HepG2 (cell line): ENCODE measurements around the gene PHTF1. TPM values are rescaled to one million over a fixed set of nuclear protein-coding genes. Genes with fewer than 3 reads are reported as not detected.
A peak's percentile ranks its signal among the peaks of the same experiment; 100 is the strongest.

Source experiments
- ADNP ChIP-seq: sonication (generic); formaldehyde crosslinking; IDR thresholded peaks from 2 replicates; pipeline ENCODE4 v1.4.0; 2020; ENCODE audit warnings: missing genetic modification reagents
- ARID2 ChIP-seq: sonication (generic); formaldehyde crosslinking; IDR thresholded peaks from 2 replicates; pipeline ENCODE4 v1.8.1; 2022; ENCODE audit warnings: mild to moderate bottlenecking, missing genetic modification reagents, borderline replicate concordance
- FOSL2 ChIP-seq: sonication (generic); formaldehyde crosslinking; IDR thresholded peaks from 2 replicates; pipeline ENCODE4 v1.4.0; 2020; ENCODE audit warnings: missing genetic modification reagents
- HMGA1 ChIP-seq: sonication (generic); formaldehyde crosslinking; conservative IDR thresholded peaks from 2 replicates; pipeline ENCODE4 v1.4.0; 2020; ENCODE audit warnings: missing genetic modification reagents
- KAT8 ChIP-seq: IDR thresholded peaks from 2 replicates; pipeline ENCODE4 v1.6.1; 2016; ENCODE audit warnings: missing genetic modification reagents, missing compliant biosample characterization
- KDM5B ChIP-seq: sonication (generic); formaldehyde crosslinking; IDR thresholded peaks from 2 replicates; pipeline ENCODE4 v1.4.0; 2020; ENCODE audit warnings: missing genetic modification reagents, mild to moderate bottlenecking, borderline replicate concordance
- POLR2G ChIP-seq: fragments of 200-400 bp; formaldehyde crosslinking; IDR thresholded peaks from 2 replicates; pipeline ENCODE4 v1.6.1; 2018; ENCODE audit warnings: mild to moderate bottlenecking, low read depth, low read length, moderate library complexity
- RAD51 ChIP-seq: fragments of 450-650 bp; IDR thresholded peaks from 2 replicates; pipeline ENCODE4 v1.6.1; 2016; ENCODE audit warnings: borderline replicate concordance
- RBAK ChIP-seq: sonication (generic); formaldehyde crosslinking; IDR thresholded peaks from 2 replicates; pipeline ENCODE4 v1.5.1; 2020; ENCODE audit warnings: mild to moderate bottlenecking, missing genetic modification reagents
- RFX5 ChIP-seq: IDR thresholded peaks from 2 replicates; pipeline ENCODE4 v1.6.1; 2011; ENCODE audit warnings: low read depth, low read length, improper control_type of control experiment
- SRSF1 ChIP-seq: fragments of 200-400 bp; formaldehyde crosslinking; optimal IDR thresholded peaks from 2 replicates; pipeline ENCODE3; 2017; ENCODE audit warnings: mild to moderate bottlenecking, low read depth, low read length, moderate library complexity
- ZBTB20 ChIP-seq: sonication (generic); formaldehyde crosslinking; IDR thresholded peaks from 2 replicates; pipeline ENCODE4 v1.8.1; 2023; ENCODE audit warnings: missing genetic modification reagents, low read depth, mild to moderate bottlenecking, borderline replicate concordance
- ZBTB3 ChIP-seq: sonication (generic); formaldehyde crosslinking; IDR thresholded peaks from 2 replicates; pipeline ENCODE4 v1.4.0; 2020; ENCODE audit warnings: low read depth, mild to moderate bottlenecking, moderate library complexity, missing genetic modification reagents, borderline replicate concordance
- ZBTB8A ChIP-seq: sonication (generic); formaldehyde crosslinking; IDR thresholded peaks from 2 replicates; pipeline ENCODE4 v1.4.0; 2020; ENCODE audit warnings: mild to moderate bottlenecking, low read depth, missing genetic modification reagents, borderline replicate concordance
- ZNF335 ChIP-seq: sonication (generic); formaldehyde crosslinking; IDR thresholded peaks from 2 replicates; pipeline ENCODE4 v1.4.0; 2020; ENCODE audit warnings: missing genetic modification reagents
- ZNF383 ChIP-seq: sonication (generic); formaldehyde crosslinking; IDR thresholded peaks from 2 replicates; pipeline ENCODE4 v1.4.0; 2020; ENCODE audit warnings: missing genetic modification reagents, mild to moderate bottlenecking, borderline replicate concordance
- ZNF441 ChIP-seq: sonication (generic); formaldehyde crosslinking; IDR thresholded peaks from 2 replicates; pipeline ENCODE4 v1.7.0; 2021; ENCODE audit warnings: missing genetic modification reagents, borderline replicate concordance
- ZNF891 ChIP-seq: sonication (generic); formaldehyde crosslinking; IDR thresholded peaks from 2 replicates; pipeline ENCODE4 v1.5.0; 2020; ENCODE audit warnings: mild to moderate bottlenecking, missing genetic modification reagents
- ZSCAN29 ChIP-seq: sonication (generic); formaldehyde crosslinking; conservative IDR thresholded peaks from 2 replicates; pipeline ENCODE4 v1.4.0; 2020; ENCODE audit warnings: mild to moderate bottlenecking, missing genetic modification reagents
- ZZZ3 ChIP-seq: sonication (generic); formaldehyde crosslinking; IDR thresholded peaks from 2 replicates; pipeline ENCODE4 v1.4.0; 2020; ENCODE audit warnings: missing genetic modification reagents, mild to moderate bottlenecking, borderline replicate concordance
- polyA plus RNA-seq, 8 experiments: library from polyadenylated mRNA; depleted of rRNA in 3 of 8; stranded (reverse) in 7 of 8; unstranded in 1 of 8; fragments of >200 nt; fragmentation: Illumina TruSeq in 4 of 8; extraction: Trizol in 4 of 8; gene quantifications; 2 replicates each; pipeline versions ENCODE4 v1.2.1 to v1.2.3, GENCODE V29; 2011 to 2016; ENCODE audit warnings: low read depth in 4 of 8, missing spikeins in 1 of 8, mixed read lengths in 1 of 8; ENCODE audit not compliant: insufficient read depth in 1 of 8
- total RNA-seq, 5 experiments: library from RNA; depleted of rRNA; stranded (reverse); fragments of >200 nt; fragmentation: Illumina TruSeq; extraction: Trizol; gene quantifications; 2 replicates each; pipeline ENCODE4 v1.2.3, GENCODE V29; 2016; ENCODE audit warnings: low read depth in 1 of 5
- TF ChIP-seq, protein P1 (sequence below): sonication (generic); formaldehyde crosslinking; IDR thresholded peaks from 2 replicates; pipeline ENCODE4 v1.9.0; 2021; ENCODE audit warnings: missing genetic modification reagents, mild to moderate bottlenecking, borderline replicate concordance
- TF ChIP-seq, protein P2 (sequence below): sonication (generic); formaldehyde crosslinking; IDR thresholded peaks from 2 replicates; pipeline ENCODE4 v1.4.0; 2020; ENCODE audit warnings: mild to moderate bottlenecking, low read depth, missing genetic modification reagents
- TF ChIP-seq, protein P3 (sequence below): sonication (generic); formaldehyde crosslinking; IDR thresholded peaks from 2 replicates; pipeline ENCODE4 v1.4.0; 2020; ENCODE audit warnings: mild to moderate bottlenecking, missing genetic modification reagents
- TF ChIP-seq, protein P4 (sequence below): sonication (generic); formaldehyde crosslinking; IDR thresholded peaks from 2 replicates; pipeline ENCODE4 v1.4.0; 2020; ENCODE audit warnings: missing genetic modification reagents

Gene PHTF1
- total and polyA plus RNA-seq, 2 of the 13 experiments (the other 11 are each of a cell fraction or from before 2014, with no cell fraction given) = 5.0 to 19.7 TPM

DNA sequence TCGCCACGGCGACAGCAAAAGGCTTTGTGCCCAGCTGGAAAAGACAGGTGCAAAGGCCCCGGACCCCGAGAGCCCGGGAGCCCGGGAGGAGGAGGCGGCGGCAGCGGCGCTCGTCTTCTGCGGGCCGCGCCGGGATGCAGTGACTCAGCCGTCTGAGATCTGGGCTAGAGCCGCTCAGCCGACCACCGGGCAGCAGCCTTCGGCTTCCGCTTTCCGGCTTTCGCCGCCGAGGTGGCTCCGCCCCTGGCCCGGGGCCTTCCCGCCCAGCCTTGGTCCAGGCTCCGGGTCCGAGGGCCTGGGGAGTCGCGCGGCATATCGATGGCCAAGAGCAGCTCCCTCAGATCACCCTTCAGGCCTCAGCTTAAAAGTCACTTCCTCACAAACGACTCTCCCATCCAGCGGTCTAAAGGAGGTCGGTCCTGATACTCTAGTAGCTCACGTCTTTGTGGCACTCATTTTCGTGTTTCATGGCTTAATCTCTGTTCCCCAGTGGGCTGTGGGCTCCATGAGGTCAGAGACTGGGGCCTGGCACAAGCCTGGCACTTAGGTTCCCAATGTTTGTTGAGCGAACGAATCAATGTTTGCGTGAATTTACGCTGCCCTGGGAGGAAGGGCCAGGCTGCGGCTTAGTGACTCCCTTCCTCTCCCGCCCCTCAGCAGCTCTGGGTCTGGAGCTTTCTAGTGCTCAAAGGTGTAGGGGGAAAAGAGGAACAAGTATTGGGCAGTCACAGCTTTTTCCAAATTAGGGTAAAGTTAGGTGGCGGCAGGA lies at the start of gene PHTF1 (continued):
- TF ChIP-seq ZZZ3 (CRISPR knock-in tag) (0 out of 2 replicates have a peak, but pooled peaks have one; percentile 42), ZBTB8A (CRISPR knock-in tag) (no peak), ZNF441 (CRISPR knock-in tag) (peak; percentile 85), ARID2 (CRISPR knock-in tag) (no peak), ADNP (CRISPR knock-in tag) (no peak), ZNF383 (CRISPR knock-in tag) (no peak), POLR2G (peak; percentile 89), ZNF891 (CRISPR knock-in tag) (0 out of 2 replicates have a peak, but pooled peaks have one; percentile 23), FOSL2 (peak; percentile 83), RAD51 (no peak), HMGA1 (CRISPR knock-in tag) (no peak), ZSCAN29 (CRISPR knock-in tag) (no peak; the same call in 1 of the 2 replicates), KAT8 (peak; percentile 82), SRSF1 (no peak), RBAK (CRISPR knock-in tag) (no peak), ZBTB3 (CRISPR knock-in tag) (no peak), ZNF335 (no peak), ZBTB20 (CRISPR knock-in tag) (no peak), KDM5B (CRISPR knock-in tag) (no peak), RFX5 (no peak)
- TF ChIP-seq, protein P1, sequence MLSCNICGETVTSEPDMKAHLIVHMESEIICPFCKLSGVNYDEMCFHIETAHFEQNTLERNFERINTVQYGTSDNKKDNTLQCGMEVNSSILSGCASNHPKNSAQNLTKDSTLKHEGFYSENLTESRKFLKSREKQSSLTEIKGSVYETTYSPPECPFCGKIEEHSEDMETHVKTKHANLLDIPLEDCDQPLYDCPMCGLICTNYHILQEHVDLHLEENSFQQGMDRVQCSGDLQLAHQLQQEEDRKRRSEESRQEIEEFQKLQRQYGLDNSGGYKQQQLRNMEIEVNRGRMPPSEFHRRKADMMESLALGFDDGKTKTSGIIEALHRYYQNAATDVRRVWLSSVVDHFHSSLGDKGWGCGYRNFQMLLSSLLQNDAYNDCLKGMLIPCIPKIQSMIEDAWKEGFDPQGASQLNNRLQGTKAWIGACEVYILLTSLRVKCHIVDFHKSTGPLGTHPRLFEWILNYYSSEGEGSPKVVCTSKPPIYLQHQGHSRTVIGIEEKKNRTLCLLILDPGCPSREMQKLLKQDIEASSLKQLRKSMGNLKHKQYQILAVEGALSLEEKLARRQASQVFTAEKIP (CRISPR knock-in tag) = no peak
- TF ChIP-seq, protein P2, sequence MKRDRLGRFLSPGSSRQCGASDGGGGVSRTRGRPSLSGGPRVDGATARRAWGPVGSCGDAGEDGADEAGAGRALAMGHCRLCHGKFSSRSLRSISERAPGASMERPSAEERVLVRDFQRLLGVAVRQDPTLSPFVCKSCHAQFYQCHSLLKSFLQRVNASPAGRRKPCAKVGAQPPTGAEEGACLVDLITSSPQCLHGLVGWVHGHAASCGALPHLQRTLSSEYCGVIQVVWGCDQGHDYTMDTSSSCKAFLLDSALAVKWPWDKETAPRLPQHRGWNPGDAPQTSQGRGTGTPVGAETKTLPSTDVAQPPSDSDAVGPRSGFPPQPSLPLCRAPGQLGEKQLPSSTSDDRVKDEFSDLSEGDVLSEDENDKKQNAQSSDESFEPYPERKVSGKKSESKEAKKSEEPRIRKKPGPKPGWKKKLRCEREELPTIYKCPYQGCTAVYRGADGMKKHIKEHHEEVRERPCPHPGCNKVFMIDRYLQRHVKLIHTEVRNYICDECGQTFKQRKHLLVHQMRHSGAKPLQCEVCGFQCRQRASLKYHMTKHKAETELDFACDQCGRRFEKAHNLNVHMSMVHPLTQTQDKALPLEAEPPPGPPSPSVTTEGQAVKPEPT = no peak
- TF ChIP-seq, protein P3, sequence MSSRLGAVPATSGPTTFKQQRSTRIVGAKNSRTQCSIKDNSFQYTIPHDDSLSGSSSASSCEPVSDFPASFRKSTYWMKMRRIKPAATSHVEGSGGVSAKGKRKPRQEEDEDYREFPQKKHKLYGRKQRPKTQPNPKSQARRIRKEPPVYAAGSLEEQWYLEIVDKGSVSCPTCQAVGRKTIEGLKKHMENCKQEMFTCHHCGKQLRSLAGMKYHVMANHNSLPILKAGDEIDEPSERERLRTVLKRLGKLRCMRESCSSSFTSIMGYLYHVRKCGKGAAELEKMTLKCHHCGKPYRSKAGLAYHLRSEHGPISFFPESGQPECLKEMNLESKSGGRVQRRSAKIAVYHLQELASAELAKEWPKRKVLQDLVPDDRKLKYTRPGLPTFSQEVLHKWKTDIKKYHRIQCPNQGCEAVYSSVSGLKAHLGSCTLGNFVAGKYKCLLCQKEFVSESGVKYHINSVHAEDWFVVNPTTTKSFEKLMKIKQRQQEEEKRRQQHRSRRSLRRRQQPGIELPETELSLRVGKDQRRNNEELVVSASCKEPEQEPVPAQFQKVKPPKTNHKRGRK = no peak
- TF ChIP-seq, protein P4, sequence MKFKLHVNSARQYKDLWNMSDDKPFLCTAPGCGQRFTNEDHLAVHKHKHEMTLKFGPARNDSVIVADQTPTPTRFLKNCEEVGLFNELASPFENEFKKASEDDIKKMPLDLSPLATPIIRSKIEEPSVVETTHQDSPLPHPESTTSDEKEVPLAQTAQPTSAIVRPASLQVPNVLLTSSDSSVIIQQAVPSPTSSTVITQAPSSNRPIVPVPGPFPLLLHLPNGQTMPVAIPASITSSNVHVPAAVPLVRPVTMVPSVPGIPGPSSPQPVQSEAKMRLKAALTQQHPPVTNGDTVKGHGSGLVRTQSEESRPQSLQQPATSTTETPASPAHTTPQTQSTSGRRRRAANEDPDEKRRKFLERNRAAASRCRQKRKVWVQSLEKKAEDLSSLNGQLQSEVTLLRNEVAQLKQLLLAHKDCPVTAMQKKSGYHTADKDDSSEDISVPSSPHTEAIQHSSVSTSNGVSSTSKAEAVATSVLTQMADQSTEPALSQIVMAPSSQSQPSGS (CRISPR knock-in tag) = no peak; the same call in 1 of the 2 replicates
